Measurements from ENCODE around the gene RIPOR3. TPM values are rescaled to one million over a fixed set of nuclear protein-coding genes. Genes with fewer than 3 reads are reported as not detected.
"Not testable (repeated sequence)": the region's sequence is repeated elsewhere in the genome, so short reads cannot be mapped to it uniquely, and the experiment has no call there.

Gene RIPOR3
- total RNA-seq, 1 experiment from 2014 or later: 0.58 TPM

DNA sequence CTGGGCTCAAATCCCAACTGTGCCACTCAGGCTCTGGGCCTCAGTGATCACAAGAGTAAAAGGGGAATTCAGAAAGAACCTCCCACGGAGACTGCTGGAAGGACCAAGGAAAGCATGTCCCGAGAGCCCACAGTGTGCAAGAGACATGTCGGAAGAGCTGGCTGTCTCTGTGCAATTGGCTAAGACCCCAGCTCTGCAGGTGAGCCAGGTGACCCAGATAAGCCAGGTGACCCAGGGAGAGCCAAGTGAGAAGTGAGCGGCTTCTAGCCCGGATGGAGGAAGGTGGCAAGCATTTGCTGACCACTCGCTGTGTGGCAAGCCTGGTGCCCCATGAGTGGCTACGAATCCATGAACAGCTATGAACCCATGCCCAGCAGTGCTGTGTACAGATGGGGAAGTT lies 59.1 kb downstream of the RIPOR3 start:
- no peak for DNase-seq (ENCODE audit: low spot score)

DNA sequence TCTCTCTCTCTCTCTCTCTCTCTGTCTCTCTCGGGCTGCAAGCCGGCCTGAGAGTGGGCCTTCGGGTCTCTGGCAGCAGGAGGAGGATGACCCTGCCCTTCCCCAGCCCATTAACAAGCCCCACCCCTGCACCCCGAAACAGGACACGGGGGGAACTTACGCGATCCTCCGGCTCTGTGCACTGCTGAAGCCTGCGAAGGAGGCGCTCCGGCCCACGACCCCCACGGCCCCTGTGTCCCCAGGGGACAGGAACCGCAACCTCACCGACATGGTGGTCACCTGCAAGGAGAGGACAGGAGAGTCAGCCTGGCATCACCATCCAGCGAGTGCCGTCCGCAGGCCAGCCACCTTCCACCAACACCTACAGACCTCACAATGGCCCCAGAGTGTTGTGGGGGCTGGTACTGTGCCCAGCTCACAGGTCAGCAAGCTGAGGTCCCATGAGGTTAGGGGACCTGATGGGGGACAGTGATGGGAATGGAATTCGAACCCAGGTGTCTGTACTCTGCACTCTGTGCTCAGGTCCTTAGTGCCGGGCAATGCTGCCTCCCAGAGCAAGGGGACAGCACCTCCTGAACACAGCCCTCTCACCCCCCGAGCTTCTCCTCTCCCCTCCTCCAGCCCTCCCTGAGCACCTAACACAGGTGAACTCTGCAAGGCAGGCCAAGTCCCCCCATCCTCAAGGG lies 60.6 kb downstream of the RIPOR3 start:
- DNase-seq (ENCODE audit: low spot score): no peak

DNA sequence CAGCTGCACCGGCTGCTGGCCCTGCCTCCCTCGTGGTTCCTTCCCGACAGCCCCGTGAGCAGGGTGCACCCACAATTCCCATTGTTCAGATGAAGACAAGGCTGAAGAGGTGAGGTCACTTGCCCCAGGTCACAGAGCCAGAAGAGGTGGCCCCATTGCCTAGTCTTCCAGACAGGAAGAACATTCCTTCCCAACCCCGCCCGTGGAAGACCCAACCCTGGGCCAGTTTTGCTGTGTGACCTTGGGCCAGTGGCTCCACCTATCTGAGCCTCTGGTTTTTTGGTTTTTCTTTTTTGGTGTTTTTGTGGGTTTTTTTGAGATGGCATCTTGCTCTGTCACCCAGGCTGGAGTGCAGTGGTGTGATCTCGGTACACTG lies 61.7 kb downstream of the RIPOR3 start:
- no peak for DNase-seq (ENCODE audit: low spot score)

DNA sequence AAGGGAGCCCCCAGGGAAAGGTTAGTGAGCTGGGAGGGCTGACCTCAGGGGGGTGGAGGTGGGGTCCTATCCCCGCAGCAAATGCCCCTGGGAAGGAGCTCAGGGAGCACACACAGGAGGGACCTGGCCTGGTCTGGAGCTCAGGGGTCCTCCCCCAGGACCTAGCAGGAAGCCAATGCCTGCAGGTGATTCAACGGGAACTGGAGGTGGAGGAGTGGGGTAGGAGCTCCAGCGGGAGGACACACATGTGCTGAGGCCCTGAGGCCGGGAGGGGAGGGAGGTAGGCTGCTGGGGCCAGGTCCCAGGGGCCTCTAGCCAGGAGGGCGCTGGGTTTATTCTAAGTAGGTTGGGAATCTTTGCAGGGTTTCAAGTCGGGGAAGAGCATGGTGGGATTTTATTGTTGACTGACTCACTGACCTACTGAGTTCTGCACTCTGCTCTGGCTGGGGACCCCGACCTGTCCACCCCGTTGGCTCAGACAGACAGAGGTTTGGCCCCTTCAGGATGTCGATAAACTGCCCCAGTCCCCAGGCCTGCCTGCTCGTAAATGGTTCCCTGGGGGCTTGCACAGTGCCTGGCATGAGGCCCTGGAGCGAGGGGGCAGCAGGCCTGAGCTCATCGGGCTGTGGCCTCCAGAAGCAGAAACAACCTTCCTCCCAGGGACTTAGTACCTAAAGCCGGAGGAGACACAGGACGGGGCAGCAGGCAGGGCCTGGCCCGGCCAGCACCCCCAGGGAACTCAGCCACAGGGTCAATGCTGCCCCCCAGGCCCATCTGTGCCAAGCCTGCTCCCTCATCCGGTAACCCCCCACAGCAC lies 62.3 kb downstream of the RIPOR3 start:
- DNase-seq (ENCODE audit: low spot score): no peak

DNA sequence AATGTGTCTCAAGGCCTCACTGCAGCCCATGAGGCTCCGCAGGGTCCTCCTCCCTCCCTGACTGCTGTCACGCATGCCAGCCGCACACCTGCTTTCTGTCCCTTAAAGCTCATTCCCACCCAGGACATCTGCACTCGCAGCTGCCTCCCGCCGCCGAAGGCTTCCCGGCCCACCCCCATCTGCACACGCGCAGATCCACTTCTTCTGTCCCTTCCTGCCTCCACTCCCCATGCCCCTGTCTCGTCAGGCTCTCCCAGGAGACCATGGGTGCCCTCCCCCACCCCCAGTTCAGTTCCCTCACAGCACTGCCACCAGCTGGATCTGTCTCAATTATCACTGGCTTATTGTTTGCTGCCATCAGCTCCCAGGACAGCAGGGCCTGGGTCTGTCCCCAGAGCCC lies 63.0 kb downstream of the RIPOR3 start:
- no peak for DNase-seq (ENCODE audit: low spot score)

DNA sequence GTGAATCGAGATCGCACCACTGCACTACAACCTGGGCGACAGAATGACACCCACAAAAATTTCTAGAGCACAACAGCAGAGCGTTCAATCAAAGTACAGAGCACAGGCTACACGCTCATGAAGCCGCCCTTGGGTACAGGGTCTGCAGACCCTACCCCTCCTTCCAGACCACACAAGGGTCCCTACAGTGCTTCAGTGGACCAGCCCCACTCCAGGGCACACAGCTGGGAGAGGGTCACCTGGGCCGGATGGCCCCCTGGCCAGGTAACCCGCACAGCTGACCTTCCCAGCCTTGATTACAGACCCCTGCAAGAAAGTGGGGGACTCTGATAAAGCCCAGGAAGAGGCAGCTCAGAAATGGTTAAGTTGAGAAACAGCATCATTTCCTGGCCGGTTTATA lies 63.6 kb downstream of the RIPOR3 start:
- no peak for DNase-seq (ENCODE audit: low spot score)

DNA sequence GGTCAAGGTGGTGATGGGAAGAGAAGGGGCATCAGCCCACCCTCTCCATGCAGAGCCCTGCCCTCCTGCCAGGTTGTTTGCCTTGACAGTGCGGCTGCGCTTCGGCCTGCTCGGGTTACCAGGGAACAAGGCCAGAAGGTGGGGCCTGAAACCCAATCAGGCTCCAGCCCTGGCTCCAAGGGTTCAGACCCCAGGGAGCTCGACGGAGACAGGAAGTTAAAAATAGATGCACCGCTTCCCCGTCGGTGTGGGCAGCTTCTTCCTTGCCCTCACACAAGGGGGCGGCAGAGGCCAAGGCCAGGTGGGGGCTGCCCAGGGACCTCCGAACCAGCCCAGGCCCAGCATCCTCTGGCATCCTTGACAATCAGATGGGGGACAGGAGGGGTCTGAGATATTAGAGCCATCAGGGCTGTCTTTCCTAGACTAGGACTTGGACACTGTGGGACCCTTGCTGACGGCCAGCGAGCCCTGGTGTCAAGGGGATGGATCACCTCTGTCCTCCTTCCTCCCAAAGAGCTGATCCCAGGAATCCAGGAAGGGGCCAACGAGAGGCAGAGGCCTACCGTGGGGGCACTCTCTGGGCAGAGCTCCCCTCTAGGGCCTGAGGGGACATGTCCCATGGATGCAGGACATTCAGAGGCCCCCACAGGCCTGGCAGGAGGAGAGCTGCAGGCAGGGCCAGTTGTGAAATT lies 65.2 kb downstream of the RIPOR3 start:
- peak; percentile 46 for DNase-seq (ENCODE audit: low spot score)

DNA sequence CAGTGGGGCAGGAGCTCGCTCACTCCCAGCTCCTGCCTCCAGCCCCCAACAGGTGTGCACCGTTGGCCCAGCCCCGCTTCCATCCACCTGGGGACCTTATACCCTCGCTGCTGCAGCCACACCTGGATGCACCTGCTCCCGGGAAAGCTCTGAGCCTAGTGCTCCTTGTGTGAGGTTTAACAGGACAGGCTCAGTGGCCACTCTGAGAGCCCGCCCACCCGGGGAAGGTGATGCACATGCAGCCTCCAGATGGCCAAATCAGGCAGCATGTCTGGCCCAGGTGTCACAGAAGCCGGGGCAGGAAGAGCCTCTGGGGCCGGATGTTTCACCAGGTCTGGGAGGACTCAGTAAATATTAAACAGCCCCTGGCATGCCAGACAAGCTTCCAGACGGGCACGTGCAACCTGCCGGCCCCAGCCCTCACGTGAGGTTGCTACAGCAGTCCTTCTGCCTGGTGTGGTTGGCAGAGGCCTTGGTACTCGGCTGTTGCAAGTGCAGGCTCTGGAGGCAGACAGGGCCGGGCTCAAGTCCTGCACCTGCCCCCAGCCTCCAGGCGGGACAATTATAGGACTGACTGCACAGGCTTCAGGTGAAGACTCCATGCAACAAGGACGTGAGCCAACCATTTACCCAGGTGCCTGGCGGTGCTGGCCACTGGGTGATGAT lies 66.9 kb downstream of the RIPOR3 start:
- DNase-seq (ENCODE audit: low spot score): no peak

DNA sequence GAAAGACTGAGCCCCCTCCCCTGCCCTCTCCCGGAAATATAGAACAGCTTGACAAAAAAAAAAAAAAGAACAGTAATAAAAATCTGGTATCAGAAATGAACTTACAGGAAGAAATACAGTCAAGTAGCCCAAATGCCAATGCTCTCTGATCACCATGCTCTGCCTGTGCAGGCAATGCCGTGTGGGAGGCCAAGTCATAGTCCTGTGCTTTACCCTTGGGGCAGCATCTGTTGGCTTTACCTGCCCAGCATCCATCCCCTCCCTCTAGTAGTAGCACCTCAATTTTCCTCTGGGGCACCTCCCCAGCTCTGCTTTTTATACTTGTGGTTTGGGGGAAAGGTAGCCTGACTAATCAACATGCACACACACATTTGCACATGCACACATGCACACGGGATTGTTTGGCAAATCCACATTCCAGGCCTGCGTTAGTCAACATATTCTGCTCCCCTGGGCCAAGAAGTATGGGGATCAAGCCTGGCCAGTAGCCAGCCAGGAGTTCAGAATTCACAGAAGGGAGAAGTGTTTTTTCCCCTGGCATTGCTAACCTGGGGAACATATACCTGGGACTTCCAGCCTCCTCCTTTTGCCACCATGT lies 70.2 kb downstream of the RIPOR3 start:
- no peak for DNase-seq (ENCODE audit: low spot score)

DNA sequence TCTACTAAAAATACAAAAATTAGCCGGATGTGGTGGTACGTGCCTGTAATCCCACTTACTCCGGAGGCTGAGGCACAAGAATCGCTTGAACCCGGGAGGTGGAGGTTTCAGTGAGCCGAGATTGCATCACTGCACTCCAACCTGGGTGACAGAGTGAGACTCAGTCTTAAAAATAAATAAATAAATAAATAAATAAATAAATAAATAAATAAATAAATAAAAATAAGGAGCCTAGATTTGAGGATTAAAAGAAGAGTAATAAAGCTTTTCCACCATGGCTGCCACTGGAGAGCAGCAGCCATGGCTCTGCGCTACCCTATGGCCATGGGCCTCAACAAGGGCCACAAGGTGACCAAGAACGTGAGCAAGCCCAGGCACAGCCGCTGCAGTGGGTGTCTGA lies 70.9 kb downstream of the RIPOR3 start:
- not testable (repeated sequence) for DNase-seq (ENCODE audit: low spot score)

DNA sequence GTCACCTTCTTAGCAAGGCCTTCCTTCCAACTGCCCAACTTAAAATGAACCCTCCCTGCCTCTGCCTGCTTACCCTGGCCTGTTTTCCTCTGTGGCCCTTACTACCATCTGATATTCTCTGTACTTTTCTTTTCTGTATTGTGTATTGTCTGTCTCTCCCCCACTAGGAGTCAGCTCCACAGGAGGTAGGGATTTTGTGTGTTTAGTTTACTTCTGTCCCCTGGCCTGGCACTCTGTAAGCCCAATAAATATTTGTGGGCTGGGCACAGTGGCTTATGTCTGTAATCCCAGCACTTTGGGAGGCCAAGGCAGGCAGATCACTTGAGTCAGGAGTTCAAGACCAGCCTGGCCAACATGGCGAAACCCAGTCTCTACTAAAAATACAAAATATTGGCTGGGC lies 72.8 kb downstream of the RIPOR3 start:
- no peak for DNase-seq (ENCODE audit: low spot score)

DNA sequence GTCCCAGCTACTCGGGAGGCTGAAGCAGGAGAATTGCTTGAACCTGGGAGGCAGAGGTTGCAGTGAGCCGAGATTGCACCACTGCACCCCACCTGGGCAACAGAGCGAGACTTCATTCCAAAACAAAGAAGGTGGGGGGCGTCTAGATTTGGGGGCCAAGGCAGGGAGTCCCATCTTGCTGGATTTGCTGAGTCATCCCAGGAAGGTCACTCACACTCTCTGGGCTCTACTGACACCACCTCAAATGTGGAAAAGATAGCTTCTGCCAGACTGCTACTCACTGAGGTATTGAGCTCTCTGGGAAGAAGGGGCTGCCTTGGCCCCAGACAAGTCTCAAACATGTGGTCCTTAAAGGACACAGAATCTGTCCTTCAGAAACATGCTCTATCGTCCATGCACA lies 74.3 kb downstream of the RIPOR3 start:
- no peak for DNase-seq (ENCODE audit: low spot score)

DNA sequence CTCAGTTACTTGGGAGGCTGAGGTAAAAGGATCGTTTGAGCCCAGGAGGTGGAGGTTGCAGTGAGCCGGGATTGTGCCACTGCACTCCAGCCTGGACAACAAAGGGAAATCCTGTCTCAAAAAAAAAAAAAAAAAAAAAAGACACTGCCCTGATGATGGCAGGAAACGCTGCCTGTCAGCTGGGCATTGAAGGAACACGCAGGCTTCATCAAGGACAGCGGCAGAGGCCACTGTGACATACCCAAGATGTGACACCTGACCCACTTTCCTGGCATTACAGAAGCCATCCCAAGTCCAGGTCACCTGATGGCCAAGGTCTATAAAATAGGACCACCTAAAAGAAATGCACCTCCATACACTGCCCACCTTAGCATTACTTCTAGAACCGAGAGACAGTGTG lies 75.9 kb downstream of the RIPOR3 start:
- no peak for DNase-seq (ENCODE audit: low spot score)

DNA sequence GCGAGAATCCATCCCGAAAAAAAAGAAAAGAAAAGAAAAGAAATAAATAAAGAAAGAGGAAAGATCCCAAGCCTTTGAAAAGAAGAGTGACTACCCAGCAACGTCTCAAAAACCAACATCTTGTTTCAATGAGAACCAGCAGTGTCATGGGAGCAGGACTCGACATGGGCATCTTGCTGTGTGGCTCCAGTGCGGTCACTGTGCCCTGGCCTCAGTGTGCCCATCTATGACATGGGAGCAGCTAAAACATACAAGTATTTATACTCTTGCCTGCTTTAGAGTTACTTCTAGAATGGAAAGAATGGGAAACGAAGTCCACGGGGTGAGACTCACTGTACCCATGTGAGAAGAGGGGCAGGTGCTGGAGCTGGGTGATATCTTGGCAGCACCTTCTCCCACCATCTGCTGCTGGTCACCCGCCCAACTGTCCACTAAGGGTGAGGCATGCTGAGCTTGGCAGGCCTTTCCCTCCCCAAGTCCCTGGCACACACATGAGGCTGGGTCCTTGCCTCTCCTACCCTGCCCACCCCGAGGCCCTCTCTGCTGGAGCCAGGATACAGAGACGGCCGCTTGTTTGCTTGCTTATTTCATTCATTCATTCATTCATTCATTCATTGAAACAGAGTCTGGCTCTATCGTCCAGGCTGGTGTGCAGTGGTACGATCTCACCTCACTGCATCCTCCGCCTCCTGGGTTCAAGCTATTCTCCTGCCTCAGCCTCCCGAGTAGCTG lies 77.7 kb downstream of the RIPOR3 start:
- DNase-seq (ENCODE audit: low spot score): no peak

DNA sequence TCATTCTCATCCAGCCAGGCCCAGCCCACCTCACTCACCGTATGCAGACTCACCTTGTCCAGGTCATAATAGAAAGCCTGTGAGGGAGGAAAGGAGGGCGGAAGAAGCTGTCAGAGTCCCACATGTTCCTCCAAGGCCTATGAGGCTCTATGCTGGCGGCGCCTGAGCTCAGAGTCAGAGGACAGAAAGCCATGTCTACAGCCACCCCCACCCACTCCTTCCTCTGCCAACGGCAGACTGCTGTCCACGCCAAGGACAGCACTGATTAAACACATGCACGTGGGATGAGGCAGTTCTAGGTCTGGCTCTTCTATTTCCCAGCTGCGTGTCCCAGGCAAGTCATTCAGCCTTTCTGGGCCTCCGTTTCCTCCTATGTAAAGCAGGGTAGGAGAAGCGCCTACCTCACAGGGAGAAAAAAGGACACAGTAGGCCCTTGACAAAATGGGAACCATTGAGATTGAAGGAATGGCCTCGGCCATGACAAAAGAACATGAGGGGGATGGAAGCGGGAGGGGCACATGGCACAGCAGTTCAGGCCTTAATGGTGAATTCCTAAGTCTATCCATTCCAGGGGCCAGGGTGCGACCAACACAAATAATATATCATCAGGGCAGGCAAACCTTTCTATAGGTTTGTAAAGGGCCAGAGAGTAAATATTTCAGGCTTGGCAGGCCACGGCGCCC lies 80.1 kb downstream of the RIPOR3 start:
- DNase-seq (ENCODE audit: low spot score): no peak

DNA sequence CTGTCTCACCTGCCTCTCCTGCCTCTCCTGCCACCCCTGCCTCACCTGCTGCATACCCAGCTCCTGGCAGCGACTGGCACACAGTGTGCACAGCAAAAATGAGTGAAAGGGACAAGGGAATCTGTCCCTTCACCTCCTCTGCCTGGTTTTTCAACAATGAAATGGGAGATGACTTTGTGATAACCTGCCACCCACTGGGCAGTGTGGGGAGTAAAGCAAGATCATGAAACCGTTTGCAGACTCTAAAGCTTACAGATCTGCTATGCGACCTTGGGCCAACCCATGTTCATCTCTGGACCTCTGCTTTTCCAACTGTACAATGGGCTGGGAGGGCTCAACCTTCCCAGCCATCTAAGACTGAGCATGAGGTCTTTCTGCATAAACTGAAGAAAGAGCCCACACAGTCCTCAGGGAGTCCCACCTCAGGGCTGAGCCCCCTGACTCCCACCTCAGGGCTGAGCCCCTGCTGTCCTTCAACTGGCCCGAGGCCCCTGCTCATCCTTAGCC lies 81.1 kb downstream of the RIPOR3 start:
- no peak for DNase-seq (ENCODE audit: low spot score)

DNA sequence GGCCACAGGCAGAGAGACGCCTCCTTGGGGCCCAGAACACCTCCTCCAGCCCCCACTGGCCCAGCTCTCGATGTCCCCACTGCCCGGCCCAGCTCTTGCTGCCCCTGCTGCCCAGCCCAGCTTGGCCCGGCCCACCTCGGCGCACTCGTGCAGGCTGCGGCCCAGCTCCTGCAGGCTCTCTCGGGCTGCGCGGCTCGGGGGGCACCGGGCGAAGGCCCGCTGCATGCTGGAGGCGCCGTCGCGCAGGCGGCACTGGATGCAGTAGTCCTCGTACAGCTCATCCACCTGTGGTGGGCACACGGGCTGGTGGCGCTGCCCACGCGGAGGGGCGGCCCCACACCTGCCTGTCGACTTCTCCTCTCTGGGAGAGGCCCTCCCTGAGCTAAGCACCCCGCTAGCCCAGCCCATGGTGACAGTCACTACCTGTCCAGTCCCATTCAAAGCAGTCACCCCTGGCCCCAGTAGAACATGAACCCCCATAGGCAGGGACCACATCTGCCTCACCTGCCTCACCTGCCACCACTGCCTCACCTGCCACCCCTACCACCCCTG lies 81.8 kb downstream of the RIPOR3 start:
- no peak for DNase-seq (ENCODE audit: low spot score)

DNA sequence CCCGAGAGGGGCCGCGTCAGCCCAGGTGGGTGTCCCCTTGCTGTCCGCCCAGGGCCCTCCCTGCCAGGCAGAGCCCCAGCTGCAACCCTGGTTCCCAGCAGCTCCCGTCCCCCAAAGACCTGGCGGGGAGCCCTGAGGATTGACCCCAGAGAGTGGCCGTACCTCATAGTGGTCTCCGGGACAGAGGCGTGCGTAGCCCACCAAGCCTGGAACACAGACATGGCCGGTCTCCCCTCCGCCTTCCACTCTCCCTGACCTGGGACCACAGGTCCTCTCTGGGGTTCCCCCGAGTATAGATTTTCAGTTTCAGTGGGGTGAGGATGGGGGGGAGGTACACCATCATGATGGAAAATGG lies 82.6 kb downstream of the RIPOR3 start:
- no peak for DNase-seq (ENCODE audit: low spot score)

DNA sequence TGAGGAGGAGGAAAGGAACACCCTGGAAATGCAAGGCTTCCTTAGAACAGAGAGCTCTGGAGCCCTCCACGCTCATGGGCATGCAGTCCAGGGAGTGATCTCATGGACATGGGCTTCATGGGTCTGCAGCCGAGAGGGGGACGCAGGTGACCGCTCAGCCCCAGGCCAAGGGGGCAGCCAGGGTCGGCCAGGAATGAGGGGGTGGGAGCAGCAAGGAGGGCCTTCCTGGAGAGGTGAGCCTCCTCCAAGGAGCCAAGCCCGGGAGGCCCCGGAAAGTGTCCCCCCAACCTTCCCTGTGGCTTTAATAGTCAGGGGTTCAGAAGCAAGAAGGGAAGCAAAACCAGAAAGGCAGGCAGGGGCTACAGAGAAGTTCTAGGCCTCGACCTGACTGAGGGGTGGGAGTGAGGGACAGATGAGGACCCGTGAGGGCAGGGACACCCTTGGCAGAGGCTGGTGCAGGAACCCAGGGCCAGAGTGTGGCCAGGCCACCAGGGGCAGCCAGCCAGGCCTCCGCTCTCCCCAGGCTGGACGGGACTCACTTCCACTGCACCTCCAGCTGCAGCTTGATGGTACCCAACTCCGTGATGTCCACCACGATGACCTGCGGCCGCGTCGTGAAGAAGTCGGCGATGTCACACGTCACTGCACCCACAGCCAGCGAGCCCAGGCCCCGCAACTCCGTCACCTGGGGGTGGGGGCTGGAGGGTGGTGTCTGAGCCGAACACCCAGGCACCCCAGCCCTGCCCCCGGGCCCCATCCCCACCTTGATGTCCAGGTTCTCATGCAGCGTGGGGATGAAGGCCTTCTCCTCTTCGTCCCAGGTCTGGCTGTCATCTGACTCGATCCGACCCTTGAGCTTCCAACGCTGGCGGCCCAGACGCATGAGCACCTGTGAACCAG lies 83.2 kb downstream of the RIPOR3 start:
- DNase-seq (ENCODE audit: low spot score): no peak

All from H4 (cell line).